NCI-H128 (cell line): ENCODE data around the gene ARHGAP35.
"Not testable (repeated sequence)": the region's sequence is repeated elsewhere in the genome, so short reads cannot be mapped to it uniquely, and the experiment has no call there.

Experiments used
- DNase-seq: peaks from one replicate; lab custom pipeline; 2025; ENCODE audit not compliant: unreplicated experiment; lab: John Stamatoyannopoulos, UW

ARHGAP35 gene

DNA sequence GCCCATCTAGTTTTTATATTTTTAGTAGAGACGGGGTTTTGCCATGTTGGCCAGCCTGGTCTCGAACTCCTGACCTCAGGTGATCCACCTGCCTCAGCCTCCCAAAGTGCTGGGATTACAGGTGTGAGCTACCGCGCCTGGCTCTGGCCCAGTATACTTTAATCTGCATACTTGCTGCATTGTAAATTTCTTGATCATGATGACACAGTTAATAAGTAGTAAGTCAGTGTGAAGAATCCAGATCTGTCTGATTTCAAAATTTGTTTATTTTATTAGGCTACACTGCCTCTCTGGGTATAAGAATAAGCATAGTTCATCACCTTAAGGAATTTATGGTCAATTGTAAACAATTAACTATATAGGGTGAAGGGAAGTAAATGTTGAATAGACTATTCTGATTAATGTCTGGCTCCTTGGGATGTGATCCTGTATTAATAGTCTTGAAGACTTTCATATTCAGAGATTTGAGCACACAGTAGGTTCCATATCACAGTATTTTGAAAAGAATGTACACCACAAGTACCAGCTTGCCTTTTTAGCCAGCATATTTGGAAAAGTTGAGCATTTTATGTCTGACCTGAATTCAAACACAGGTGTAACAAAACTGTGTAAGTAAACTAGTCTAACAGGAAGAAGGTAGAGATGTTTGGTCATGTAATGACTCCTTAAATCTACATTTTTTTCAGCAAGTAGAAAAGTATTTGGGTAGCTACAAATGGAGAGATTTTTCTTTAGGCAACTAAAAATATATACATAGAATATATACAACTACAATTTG lies 7.4 kb downstream of the ARHGAP35 start:
- DNase-seq, result no peak

DNA sequence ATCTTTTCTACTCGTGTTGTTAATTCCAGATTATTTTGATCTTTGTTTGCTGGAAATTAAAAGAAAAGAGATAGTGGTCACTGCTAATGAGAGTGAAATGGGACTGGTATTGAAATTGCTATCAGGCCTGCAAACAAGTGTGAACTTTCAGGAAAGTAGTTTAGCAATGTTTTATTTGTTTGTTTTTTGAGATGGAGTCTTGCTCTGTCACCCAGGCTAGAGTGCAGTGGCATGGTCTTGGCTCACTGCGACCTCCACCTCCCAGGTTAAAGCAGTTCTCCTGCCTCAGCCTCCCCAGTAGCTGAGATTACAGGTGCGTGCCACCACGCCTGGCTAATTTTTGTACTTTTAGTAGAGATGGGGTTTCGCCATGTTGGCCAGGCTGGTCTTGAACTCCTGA lies 10.4 kb downstream of the ARHGAP35 start:
- DNase-seq, result not testable (repeated sequence)

GRCh38 chr19:46872967-46873366 lies 12.2 kb downstream of the ARHGAP35 start:
- DNase-seq, result no peak

DNA sequence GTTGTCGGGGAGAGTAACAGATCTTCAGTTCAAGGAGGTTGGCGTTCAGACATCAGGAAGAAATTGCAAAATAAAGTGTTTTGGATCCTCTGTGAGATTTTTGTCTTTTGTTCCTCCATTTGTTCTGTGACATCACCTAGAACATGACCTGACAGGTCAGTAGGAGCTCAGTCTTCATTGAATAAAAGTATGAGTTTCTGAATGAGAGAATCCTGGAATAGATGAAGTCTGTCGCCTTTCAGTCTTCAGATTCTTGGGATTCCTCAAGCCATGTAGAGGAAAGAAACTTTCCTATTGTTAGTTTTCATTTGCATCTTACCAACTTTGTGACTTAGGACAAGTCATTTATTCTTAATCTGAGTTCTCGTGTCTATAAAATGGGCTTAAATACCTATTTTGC lies 14.4 kb downstream of the ARHGAP35 start:
- DNase-seq, result no peak

GRCh38 chr19:46875657-46876056 lies 14.9 kb downstream of the ARHGAP35 start:
- no peak for DNase-seq

DNA sequence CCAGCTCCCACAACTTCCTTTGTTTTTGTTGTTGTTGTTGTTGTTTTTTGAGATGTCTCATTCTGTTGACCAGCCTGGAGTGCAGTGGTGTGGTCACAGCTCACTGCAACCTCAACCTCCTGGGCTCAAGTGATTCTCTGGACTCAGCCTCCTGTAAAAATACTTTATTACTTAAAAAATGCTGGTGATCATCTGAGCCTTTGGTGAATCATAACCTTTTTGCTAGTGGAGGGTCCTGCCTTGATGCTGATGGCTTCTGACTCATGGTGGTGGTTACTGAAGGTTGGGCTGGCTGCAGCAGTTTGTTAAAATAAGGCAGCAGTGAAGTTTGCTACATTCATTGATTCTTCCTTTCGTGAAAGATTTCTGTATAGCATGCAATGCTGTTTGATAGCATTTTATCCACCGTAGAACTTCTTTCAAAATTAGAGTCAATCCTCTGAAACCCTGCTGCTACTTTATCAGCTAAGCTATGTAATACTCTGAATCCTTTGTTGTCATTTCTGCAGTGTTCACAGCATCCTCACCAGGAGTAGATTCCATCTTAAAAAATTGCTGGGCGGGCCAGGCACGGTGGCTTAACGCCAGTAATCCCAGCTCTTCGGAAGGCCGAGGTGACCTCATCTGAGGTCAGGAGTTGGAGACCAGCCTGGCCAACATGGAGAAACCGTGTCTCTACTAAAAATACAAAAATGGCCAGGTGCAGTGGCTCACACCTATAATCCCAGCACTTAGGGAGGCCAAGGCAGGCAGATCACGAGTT lies 18.0 kb downstream of the ARHGAP35 start:
- DNase-seq, result no peak

DNA sequence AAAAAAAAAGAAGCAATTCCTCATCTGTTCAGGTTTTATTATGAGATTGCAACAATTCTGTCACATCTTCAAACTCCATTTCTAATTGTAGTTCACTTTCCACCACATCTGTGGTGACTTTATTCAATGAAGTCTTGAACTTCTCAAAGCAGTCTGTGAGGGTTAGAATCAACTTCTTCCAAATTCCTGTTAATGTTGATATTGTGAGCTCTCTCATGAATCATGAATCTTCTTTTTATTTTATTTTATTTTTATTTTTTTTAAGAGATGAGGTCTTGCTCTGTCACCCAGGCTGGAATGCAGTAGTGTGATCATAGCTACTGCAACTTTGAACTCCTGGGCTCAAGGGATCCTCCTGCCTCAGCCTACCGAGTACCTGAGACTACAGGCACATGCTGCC lies 19.6 kb downstream of the ARHGAP35 start:
- DNase-seq, result no peak

DNA sequence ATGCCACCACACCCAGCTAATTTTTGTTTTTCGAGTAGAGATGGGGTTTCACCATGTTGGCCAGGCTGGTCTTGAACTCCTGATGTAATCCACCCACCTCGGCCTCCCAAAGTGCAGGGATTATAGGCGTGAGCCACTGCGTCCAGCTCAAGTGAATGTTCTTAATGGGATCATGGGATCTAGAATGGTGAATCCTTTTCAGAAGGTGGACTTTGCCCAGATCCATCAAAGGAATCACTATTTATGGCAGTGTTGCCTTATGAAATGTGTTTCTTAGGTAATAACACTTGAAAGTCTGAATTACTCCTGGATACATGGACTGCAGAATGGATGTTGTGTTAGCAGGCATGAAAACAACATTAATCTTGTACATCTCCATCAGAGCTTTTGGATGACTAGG lies 20.3 kb downstream of the ARHGAP35 start:
- no peak for DNase-seq

DNA sequence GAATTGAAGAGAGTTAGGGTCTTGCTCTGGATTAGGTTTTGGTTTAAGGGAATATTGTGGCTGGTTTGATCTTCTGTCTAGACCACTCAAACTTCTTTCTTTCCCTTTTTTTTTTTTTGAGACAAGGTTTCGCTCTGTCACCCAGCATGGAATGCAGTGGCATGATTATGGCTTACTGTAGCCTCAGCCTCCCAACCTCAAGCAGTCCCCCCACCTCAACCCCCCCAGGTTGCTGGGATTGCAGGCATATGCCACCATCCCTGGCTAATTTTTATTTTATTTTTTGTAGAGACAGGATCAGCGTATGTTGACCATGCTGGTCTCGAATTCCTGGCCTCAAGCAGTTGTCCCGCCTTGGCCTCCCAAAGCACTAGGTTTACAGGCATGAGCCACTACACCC lies 21.2 kb downstream of the ARHGAP35 start:
- no peak for DNase-seq

- DNase-seq, result not testable (repeated sequence)
Observed at GRCh38 chr19:46882751-46883150, 22.0 kb downstream of the ARHGAP35 start.

GRCh38 chr19:46885411-46885810 lies 24.6 kb downstream of the ARHGAP35 start:
- DNase-seq, result no peak

DNA sequence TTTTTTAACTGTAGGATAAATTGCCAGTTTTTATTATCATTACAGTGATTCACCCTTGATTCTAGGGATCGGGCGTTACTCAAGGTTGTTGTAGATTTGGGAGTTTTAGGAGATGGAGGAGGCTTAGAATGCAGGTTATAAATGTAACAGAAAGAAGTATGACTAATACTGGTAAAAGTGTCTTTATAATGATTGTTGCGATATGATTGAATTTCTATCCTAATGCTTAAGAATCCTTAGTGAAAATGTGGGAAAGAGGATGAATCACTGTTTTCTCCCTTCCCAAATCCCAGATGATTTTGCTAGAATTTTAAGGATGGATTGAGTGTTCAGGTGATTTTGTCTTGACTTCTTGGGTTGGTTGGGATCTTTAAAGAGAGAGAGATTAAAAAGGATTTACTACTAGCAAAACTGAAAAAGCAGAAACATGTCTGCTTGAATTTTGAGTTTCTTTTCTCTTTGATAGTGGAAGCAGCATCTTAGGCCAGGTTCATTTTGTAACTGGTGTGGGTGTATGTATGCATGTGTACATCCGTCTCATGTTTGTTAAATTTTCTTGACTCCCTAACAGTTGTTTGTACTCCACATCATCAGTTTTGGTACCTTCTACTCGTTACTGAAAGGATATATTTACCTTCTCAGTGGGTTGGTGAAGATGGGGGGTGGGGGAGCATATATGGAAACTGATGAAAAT lies 25.9 kb downstream of the ARHGAP35 start:
- no peak for DNase-seq

DNA sequence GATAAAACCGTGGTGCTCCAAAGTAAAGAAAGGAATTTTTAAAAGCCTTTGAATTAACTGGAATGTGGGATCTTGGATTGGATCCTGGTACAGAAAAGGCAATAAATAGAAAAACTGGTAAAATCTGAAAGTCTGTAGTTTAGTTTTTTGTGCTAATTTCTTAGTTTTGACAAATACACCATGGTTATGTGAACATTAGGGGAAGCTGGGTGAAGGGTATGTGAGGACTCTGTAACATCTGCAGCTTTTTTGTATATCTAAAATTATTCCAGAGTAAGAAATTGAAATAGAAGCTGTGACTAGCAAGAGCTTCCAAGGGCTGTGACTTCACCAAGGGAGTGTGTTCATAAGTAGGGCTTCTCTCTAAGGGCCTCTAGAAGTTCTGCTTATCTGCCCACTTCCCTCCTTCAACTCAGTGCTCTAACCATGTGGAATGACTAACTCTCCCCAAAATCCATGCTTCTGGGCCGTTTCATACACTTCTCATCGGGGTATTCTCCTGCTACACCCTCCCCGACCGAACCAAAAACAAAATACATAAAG lies 26.5 kb downstream of the ARHGAP35 start:
- no peak for DNase-seq

GRCh38 chr19:46890423-46891170 lies 29.8 kb downstream of the ARHGAP35 start:
- DNase-seq, result no peak

GRCh38 chr19:46892252-46893179 lies 31.7 kb downstream of the ARHGAP35 start:
- DNase-seq, result no peak

GRCh38 chr19:46896076-46896794 lies 35.4 kb downstream of the ARHGAP35 start:
- no peak for DNase-seq

DNA sequence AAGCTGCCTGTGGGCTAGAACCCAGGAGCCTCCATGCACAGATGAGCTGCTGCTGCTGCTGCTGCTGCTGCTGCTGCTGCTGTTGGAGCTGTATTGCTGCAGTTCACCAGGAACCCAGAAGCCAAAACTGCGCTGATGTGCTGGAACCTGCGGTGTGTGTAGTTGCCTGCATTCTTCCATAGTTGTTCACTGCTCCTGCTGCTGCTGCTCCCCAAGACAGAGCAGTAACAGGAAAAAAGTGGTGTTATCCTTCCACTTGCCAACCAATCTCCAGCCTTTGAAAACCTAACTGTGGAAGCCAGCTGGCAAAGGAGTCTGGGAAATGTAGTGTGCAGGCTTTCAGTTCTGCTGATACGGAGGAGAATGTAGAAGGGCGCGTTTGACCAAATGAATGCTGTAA lies 37.9 kb downstream of the ARHGAP35 start:
- DNase-seq, result no peak

GRCh38 chr19:46900341-46900740 lies 39.5 kb downstream of the ARHGAP35 start:
- DNase-seq, result no peak
